ENCODE measurements around the gene MAN1A1. TPM values are rescaled to one million over a fixed set of nuclear protein-coding genes. Genes with fewer than 3 reads are reported as not detected.

The MAN1A1 gene
- total RNA-seq, 6 experiments from 2014 or later: 109 to 191 (median 139) TPM

DNA sequence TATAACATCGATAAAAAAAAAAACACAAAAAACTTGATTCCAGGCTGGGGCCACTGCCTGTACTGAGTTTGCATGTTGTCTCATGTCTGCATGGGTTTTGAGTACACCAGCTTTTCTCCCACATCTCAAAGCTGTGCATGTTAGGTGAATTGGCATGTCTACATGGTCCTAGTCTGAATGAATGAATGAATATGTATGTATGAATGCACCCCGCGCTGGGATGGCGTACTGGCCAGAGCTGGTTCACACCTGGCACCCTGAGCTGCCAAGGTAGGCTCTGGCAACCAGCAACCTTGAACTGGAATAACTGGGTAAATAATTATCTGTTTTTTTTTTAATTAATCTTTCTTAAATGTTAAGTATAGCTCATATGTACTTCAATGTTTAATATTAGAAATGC lies 131.0 kb downstream of the MAN1A1 start:
- no peaks in the 10 kb centered on the region for H3K9me3 ChIP-seq
- WGBS (ENCODE audit: insufficient coverage, low coverage, low lambda C conversion rate, missing lambda C conversion rate): 89% methylated on average over 4 of the region's 4 CpGs
- no peak overlapping the region for H3K27ac ChIP-seq
- intact Hi-C loops (cut with DNase I): no loop called here
- no peak for TF ChIP-seq POLR2A (IDR thresholded peaks at IDR 0.05)
- TF ChIP-seq, protein P1, sequence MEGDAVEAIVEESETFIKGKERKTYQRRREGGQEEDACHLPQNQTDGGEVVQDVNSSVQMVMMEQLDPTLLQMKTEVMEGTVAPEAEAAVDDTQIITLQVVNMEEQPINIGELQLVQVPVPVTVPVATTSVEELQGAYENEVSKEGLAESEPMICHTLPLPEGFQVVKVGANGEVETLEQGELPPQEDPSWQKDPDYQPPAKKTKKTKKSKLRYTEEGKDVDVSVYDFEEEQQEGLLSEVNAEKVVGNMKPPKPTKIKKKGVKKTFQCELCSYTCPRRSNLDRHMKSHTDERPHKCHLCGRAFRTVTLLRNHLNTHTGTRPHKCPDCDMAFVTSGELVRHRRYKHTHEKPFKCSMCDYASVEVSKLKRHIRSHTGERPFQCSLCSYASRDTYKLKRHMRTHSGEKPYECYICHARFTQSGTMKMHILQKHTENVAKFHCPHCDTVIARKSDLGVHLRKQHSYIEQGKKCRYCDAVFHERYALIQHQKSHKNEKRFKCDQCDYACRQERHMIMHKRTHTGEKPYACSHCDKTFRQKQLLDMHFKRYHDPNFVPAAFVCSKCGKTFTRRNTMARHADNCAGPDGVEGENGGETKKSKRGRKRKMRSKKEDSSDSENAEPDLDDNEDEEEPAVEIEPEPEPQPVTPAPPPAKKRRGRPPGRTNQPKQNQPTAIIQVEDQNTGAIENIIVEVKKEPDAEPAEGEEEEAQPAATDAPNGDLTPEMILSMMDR (IDR thresholded peaks at IDR 0.05): no peak
- no peak overlapping the region for H3K4me3 ChIP-seq
- no peaks in the 10 kb centered on the region for H3K27me3 ChIP-seq
- H3K4me1 ChIP-seq: peaks cover 0 to 17% (median 5%) of the 10 kb centered on the region in 4 donors
- H3K36me3 ChIP-seq: no peaks in the 10 kb centered on the region
- no peak for ATAC-seq
- no peak for DNase-seq

DNA sequence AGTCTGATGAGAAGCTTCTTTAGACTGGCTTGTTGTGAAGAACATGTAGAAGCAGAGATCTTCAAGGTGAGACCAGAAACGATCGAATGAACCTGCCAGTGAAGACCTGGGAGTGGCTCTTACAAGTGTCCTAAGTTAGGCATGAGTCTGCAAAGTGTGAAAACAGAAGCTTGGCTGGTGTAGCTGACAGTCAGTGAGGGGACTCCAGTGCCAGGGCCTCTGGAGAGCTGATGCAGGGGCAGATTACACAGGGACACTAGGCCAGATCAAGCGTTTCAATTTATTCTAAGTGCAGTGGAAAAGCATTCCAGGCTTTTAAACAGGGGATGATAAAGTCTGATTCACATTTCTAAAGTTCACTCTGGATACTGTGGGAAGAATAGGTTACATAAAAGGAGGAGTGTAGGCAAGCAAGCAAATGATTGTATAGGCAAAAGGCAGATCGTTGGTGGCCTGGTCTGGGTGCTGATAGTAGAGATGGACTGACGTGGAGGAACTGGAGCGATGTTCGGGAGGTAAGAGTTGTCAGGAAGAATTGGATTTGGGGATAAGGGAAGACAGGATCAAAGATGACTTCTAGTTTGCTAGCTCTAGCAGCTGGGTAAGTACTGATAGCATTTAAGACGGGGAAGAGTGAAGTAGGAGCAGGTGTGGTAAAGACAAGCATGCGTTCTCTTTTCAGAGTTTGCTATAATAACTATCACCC lies 133.5 kb downstream of the MAN1A1 start:
- Histone ChIP-seq H3K27me3 (no peaks in the 10 kb centered on the region), H3K4me1 (peaks cover 0 to 20% (median 6%) of the 10 kb centered on the region in 4 donors), H3K9me3 (no peaks in the 10 kb centered on the region), H3K27ac (peak overlapping the region in 1 of 3 donors; percentile 68), H3K4me3 (no peak overlapping the region), H3K36me3 (no peaks in the 10 kb centered on the region)
- WGBS (ENCODE audit: insufficient coverage, low coverage, low lambda C conversion rate, missing lambda C conversion rate): 83% methylated on average over 9 of the region's 9 CpGs
- intact Hi-C loops (cut with DNase I): no loop called here
- TF ChIP-seq, protein P1 (IDR thresholded peaks at IDR 0.05): no peak
- no peak for TF ChIP-seq POLR2A (IDR thresholded peaks at IDR 0.05)
- peak; percentile 41 to 59 (median 58) for ATAC-seq
- DNase-seq: no peak

DNA sequence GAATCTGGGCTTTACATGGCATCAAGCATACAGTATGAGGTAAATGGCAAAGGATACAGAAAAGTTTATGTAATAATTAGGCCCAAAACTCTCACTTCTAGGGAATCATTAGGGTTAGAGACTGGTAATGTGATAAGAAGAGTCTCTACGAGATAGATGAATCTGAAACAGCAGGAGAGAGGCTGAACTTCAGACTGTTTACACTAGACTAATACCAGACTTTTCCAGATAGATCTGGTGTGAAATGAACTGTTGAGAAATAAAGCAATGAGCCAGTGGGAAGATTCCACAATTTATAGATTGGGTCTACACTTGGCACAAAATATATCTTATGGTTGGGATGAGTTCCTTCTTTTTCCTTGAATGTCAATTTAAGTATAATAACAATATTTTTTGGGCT lies 134.3 kb downstream of the MAN1A1 start:
- 0% methylated on average over 1 of the region's 1 CpG for WGBS (ENCODE audit: insufficient coverage, low coverage, low lambda C conversion rate, missing lambda C conversion rate)
- no peak overlapping the region for H3K4me3 ChIP-seq
- no peak for DNase-seq
- intact Hi-C loops (cut with DNase I): no loop called here
- H3K9me3 ChIP-seq: no peaks in the 10 kb centered on the region
- ATAC-seq: peak; percentile 94 to 95 (median 94)
- peaks cover 0 to 27% (median 9%) of the 10 kb centered on the region in 4 donors for H3K4me1 ChIP-seq
- peak overlapping the region in 1 of 3 donors; percentile 68 for H3K27ac ChIP-seq
- H3K36me3 ChIP-seq: no peaks in the 10 kb centered on the region
- TF ChIP-seq, protein P1 (IDR thresholded peaks at IDR 0.05): no peak
- TF ChIP-seq POLR2A (IDR thresholded peaks at IDR 0.05): no peak
- H3K27me3 ChIP-seq: no peaks in the 10 kb centered on the region

DNA sequence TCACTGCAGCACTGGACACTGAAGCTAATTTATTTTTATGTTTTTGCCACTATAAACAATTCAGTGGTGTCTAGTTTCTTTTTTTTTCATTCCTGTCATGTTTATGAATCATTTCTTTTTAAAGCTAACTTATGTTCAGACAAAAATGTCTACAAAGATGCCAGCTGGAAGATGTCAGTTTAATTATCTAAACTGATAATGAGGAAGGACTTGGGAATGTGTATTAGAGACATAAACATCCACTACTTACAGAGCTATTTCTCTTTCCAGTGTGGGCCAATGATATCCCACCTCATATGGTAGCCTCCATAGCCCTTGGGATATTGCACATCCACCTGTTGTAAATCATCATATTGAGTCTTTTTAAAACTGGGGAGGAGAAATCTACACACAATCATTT lies 139.0 kb downstream of the MAN1A1 start:
- TF ChIP-seq POLR2A (IDR thresholded peaks at IDR 0.05): no peak
- TF ChIP-seq, protein P1 (IDR thresholded peaks at IDR 0.05): no peak
- DNase-seq (no peak), ATAC-seq (no peak)
- no peaks in the 10 kb centered on the region for H3K27me3 ChIP-seq
- H3K36me3 ChIP-seq: no peaks in the 10 kb centered on the region
- no peak overlapping the region for H3K27ac ChIP-seq
- peaks cover 0 to 41% (median 8%) of the 10 kb centered on the region in 4 donors for H3K4me1 ChIP-seq
- H3K4me3 ChIP-seq: no peak overlapping the region
- intact Hi-C loops (cut with DNase I): no loop called here
- no peaks in the 10 kb centered on the region for H3K9me3 ChIP-seq

Data from right lobe of liver (tissue), 6 donors.